ENCODE results near the gene SIX3. TPM values are rescaled to one million over a fixed set of nuclear protein-coding genes. Genes with fewer than 3 reads are reported as not detected.

The SIX3 gene
- total RNA-seq, 2 donors from 2014 or later: 0.52 TPM; not detected in 1

DNA sequence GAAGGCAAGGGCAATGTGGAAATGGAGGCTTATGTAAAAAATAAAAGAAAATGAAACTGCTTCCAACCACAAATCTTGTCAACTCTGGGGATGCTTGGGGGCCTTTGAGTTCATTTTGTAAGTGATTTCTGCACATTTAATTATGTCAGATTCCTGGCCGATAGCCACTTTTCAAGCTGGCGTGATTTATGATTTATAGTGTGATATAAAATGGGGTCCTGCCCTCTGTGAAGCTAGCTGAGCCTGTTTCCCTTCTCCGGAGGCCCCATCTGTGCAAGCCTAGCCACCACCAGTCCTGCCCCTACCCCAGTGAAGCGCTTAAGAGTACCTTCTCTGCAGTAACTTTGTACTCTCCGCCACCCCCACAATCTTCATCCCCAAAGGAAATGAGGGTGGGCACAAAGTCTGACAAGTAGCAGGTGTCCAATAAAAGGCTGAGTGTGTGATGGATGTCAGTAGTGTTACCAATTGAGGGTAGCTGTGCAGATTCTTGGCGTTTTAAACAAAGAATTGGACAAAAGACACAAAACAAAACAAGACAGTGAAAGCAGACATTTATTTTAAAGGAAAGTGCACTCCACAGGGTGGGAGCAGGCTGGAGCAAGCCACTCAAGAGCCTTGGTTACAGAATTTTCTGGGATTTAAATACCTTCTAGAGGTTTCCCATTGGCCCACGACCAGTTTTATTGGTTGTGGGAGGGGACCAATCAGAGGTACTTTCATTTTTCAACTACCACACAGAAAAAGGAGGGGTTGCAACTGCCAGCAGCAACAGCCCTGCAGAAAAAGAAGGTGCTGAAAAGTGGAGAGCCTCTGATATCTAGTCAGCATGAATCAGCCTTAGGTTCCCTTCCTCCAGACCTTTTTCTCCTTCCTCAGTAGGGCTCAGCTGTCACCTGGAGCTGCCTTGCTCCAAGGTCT is 39.0 kb upstream of the SIX3 start:
- no peaks in the 10 kb centered on the region for H3K9me3 ChIP-seq
- intact Hi-C loops (cut with DNase I): no loop called here

DNA sequence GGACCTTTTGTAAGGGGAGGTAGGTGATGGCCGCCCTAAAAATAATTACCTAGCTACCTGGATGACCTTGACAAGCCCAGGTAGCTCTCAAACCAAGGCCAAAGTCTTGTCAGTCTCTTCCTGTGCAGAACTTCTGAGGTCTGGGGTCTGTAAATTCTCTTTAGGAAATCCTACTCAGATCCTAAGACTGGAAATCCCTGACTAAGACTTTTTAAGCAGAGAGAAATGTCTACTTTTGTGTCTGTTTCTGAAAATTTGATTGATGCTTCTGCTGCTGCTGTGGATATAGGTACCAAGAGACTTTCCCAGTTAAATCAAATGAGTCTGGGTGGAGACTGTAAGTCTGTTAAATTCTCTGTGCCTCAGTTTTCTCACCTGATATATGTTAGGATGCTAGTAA is 36.9 kb upstream of the SIX3 start:
- no peak for TF ChIP-seq POLR2A (IDR thresholded peaks at IDR 0.05)
- TF ChIP-seq, protein P1, sequence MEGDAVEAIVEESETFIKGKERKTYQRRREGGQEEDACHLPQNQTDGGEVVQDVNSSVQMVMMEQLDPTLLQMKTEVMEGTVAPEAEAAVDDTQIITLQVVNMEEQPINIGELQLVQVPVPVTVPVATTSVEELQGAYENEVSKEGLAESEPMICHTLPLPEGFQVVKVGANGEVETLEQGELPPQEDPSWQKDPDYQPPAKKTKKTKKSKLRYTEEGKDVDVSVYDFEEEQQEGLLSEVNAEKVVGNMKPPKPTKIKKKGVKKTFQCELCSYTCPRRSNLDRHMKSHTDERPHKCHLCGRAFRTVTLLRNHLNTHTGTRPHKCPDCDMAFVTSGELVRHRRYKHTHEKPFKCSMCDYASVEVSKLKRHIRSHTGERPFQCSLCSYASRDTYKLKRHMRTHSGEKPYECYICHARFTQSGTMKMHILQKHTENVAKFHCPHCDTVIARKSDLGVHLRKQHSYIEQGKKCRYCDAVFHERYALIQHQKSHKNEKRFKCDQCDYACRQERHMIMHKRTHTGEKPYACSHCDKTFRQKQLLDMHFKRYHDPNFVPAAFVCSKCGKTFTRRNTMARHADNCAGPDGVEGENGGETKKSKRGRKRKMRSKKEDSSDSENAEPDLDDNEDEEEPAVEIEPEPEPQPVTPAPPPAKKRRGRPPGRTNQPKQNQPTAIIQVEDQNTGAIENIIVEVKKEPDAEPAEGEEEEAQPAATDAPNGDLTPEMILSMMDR (IDR thresholded peaks at IDR 0.05): no peak
- no peaks in the 10 kb centered on the region for H3K9me3 ChIP-seq
- intact Hi-C loops (cut with DNase I): no loop called here
- H3K4me1 ChIP-seq: no peaks in the 10 kb centered on the region
- WGBS, 2 donors: 81 to 88% methylated on average over 1 of the region's 1 CpG
- H3K27me3 ChIP-seq: no peaks in the 10 kb centered on the region
- H3K36me3 ChIP-seq (replicated peaks in 1 of 2; ENCODE audit: insufficient read depth in 1 of 2, low read depth in 2 of 2): no peaks in the 10 kb centered on the region
- no peak for ATAC-seq
- no peak for DNase-seq
- H3K4me3 ChIP-seq: no peak overlapping the region
- no peak overlapping the region for H3K27ac ChIP-seq

More for the DNA sequence above, 39.0 kb upstream of the SIX3 start:
- WGBS, 2 donors: 54 to 69% methylated on average over 7 of the region's 7 CpGs
- Histone ChIP-seq H3K36me3 (replicated peaks in 1 of 2; ENCODE audit: insufficient read depth in 1 of 2, low read depth in 2 of 2) (no peaks in the 10 kb centered on the region), H3K4me1 (no peaks in the 10 kb centered on the region), H3K27me3 (no peaks in the 10 kb centered on the region), H3K4me3 (no peak overlapping the region), H3K27ac (no peak overlapping the region)
- TF ChIP-seq, protein P1 (IDR thresholded peaks at IDR 0.05): no peak
- TF ChIP-seq POLR2A (IDR thresholded peaks at IDR 0.05): no peak
- ATAC-seq (no peak), DNase-seq (no peak)

DNA sequence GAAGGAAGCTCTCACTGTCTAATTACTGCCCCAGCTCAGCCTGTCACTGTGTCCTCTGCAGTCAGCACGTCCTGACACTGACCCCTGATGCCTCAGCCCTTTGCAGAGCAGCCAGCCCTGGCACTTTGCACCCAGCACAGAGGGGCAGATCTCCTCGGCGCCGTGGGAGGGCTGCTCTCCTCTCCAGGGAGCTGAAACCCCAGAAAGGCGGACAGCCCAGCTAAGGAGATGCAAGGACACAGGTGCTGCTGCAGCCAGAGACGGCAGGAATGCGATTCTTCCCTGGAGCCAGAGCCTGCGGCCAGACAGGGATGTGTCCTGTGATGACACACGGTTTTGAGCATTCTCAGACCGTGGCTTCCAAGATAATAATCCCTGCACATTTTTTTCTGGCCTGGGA is 34.5 kb upstream of the SIX3 start:
- 35 to 47% methylated on average over 9 to 10 of the region's 10 CpGs for WGBS, 2 donors
- Histone ChIP-seq H3K27me3 (no peaks in the 10 kb centered on the region), H3K27ac (no peak overlapping the region), H3K36me3 (replicated peaks in 1 of 2; ENCODE audit: insufficient read depth in 1 of 2, low read depth in 2 of 2) (no peaks in the 10 kb centered on the region), H3K4me1 (no peaks in the 10 kb centered on the region), H3K4me3 (no peak overlapping the region), H3K9me3 (no peaks in the 10 kb centered on the region)
- TF ChIP-seq POLR2A (IDR thresholded peaks at IDR 0.05): no peak
- TF ChIP-seq, protein P1 (IDR thresholded peaks at IDR 0.05): no peak
- DNase-seq (no peak), ATAC-seq (no peak)
- intact Hi-C loops (cut with DNase I): no loop called here

DNA sequence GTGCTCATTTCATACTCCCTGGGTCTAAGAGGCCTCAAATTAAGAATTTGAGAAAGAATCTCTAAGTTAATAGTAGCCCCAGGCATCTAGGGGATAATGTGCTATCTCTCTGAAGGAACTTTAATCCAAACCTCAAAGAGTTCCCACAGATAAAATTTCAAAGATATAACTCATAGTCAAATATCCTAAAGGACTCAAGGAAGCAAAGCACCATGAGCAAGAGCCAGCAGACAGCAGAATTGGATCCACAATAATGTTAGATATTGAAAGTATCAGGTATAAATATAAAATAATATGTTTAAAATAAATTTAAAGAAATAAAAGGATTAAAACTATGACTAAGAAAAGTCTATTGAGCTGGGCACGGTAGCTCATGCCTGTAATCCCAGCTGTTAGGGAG is 31.7 kb upstream of the SIX3 start:
- TF ChIP-seq POLR2A (IDR thresholded peaks at IDR 0.05): no peak
- TF ChIP-seq, protein P1 (IDR thresholded peaks at IDR 0.05): no peak
- 80 to 88% methylated on average over 1 of the region's 1 CpG for WGBS, 2 donors
- intact Hi-C loops (cut with DNase I): no loop called here

More for the DNA sequence above, 31.7 kb upstream of the SIX3 start:
- Histone ChIP-seq H3K4me1 (no peaks in the 10 kb centered on the region), H3K36me3 (replicated peaks in 1 of 2; ENCODE audit: insufficient read depth in 1 of 2, low read depth in 2 of 2) (no peaks in the 10 kb centered on the region), H3K9me3 (no peaks in the 10 kb centered on the region), H3K27me3 (no peaks in the 10 kb centered on the region), H3K4me3 (no peak overlapping the region), H3K27ac (no peak overlapping the region)
- no peak for ATAC-seq
- no peak for DNase-seq

Data from body of pancreas (tissue), 4 donors.